Smooth muscle cell (in vitro differentiated cells): ENCODE data around the gene NOS1AP. TPM values are rescaled to one million over a fixed set of nuclear protein-coding genes. Genes with fewer than 3 reads are reported as not detected.

ENCODE experiments used
- DNase-seq: peaks from one replicate; lab custom pipeline; 2025; ENCODE audit not compliant: unreplicated experiment; lab: John Stamatoyannopoulos, UW
- H2AFZ ChIP-seq: fragments of 200-600 bp; sonication (generic); 2 replicates; pipeline ENCODE4 v1.6.0; 2016; ENCODE audit warnings: antibody characterized with exemption, low read depth, mild to moderate bottlenecking
- H3F3A ChIP-seq: fragments of 200-600 bp; sonication (generic); 2 replicates; pipeline ENCODE4 v1.6.0; 2017; ENCODE audit warnings: antibody characterized with exemption, low read depth
- H3K27ac ChIP-seq: fragments of 200-600 bp; sonication (generic); 2 replicates; pipeline ENCODE4 v1.5.1; 2016; ENCODE audit warnings: low read depth, mild to moderate bottlenecking
- H3K27me3 ChIP-seq: fragments of 200-600 bp; sonication (generic); 2 replicates; pipeline ENCODE4 v1.6.1; 2016; ENCODE audit warnings: low read depth, mild to moderate bottlenecking
- H3K36me3 ChIP-seq: fragments of 200-600 bp; sonication (generic); 2 replicates; pipeline ENCODE4 v1.5.1; 2016; ENCODE audit warnings: low read depth
- H3K4me1 ChIP-seq: fragments of 200-600 bp; sonication (generic); 2 replicates; pipeline ENCODE4 v1.5.1; 2016; ENCODE audit warnings: low read depth
- H3K4me2 ChIP-seq: fragments of 200-600 bp; sonication (generic); 2 replicates; pipeline ENCODE4 v1.6.0; 2016; ENCODE audit warnings: mild to moderate bottlenecking
- H3K4me3 ChIP-seq: fragments of 200-600 bp; sonication (generic); 2 replicates; pipeline ENCODE4 v1.5.1; 2016; ENCODE audit warnings: mild to moderate bottlenecking
- H3K79me2 ChIP-seq: fragments of 200-600 bp; sonication (generic); 2 replicates; pipeline ENCODE4 v1.6.0; 2016; ENCODE audit warnings: low read depth, mild to moderate bottlenecking
- H3K9ac ChIP-seq: fragments of 200-600 bp; sonication (generic); 2 replicates; pipeline ENCODE4 v1.6.0; 2016; ENCODE audit warnings: low read depth
- H3K9me3 ChIP-seq: fragments of 200-600 bp; sonication (generic); replicated peaks from 2 replicates; pipeline ENCODE4 v1.5.1; 2016; ENCODE audit warnings: low read depth
- H4K20me1 ChIP-seq: fragments of 200-600 bp; sonication (generic); 2 replicates; pipeline ENCODE4 v1.6.0; 2016; ENCODE audit warnings: low read depth
- WGBS: methylation state at CpG from one replicate; pipeline ENCODE4 v1.1.7; 2016; ENCODE audit warnings: low lambda C conversion rate; 5-methylcytosine and 5-hydroxymethylcytosine counted together
- polyA plus RNA-seq: library from polyadenylated mRNA; unstranded; fragments of >200 nt; fragmentation: Nextera tagmentation; extraction: Ambion mirVana; gene quantifications from 2 replicates; pipeline ENCODE4 v1.2.1, GENCODE V29; 2016
- total RNA-seq: library from RNA; depleted of rRNA; stranded (reverse); fragments of >200 nt; gene quantifications from 2 replicates; pipeline ENCODE4 v1.2.3, GENCODE V29; 2014
- TF ChIP-seq, protein P1 (sequence below): fragments of 200-600 bp; sonication (generic); IDR thresholded peaks from 2 replicates; pipeline ENCODE4 v1.5.1; 2017; ENCODE audit warnings: borderline replicate concordance, mild to moderate bottlenecking, antibody characterized with exemption; ENCODE audit not compliant: insufficient read depth, poor library complexity, severe bottlenecking

The NOS1AP gene
- total and polyA plus RNA-seq, 2 experiments from 2014 or later, result 0.54 to 0.80 TPM

DNA sequence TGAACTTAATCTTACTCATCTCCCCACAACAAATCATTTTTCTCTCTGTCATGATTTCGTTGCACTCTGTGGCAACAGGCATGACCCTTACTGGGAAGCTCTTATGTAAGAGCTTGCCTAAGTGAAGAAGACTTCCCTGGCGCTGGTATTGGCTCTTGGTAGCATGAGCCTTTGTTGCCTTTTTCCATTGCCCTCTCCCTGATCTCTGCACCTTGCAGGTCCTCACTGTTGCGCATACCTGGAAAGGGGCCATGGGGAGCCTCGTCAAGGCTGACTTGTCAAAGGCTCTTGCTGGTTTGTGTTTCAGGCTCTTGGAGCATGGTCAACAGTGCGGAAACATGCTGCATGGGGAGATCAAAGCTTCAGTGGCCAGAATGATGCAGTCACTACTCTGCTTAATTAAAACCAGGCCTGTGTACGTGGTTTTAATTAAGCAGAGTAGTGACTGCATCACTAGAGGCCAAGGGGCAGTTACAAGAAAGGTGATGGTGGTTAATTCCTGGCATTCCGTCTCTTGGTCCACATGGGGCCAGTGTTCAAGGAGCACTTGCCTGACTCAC is 165.8 kb downstream of the NOS1AP start:
- peaks cover 6% of the 10 kb centered on the region for H3K4me1 ChIP-seq
- no peaks in the 10 kb centered on the region for H3K9me3 ChIP-seq
- H2AFZ ChIP-seq, result no peak overlapping the region
- H3K36me3 ChIP-seq, result no peaks in the 10 kb centered on the region
- H3F3A ChIP-seq, result no peaks in the 10 kb centered on the region
- no peak for DNase-seq
- no peaks in the 10 kb centered on the region for H3K79me2 ChIP-seq
- H3K4me3 ChIP-seq, result no peak overlapping the region
- WGBS, result 71% methylated on average over 7 of the region's 7 CpGs
- H3K9ac ChIP-seq, result no peak overlapping the region
- H3K27me3 ChIP-seq, result no peaks in the 10 kb centered on the region
- no peak overlapping the region for H3K27ac ChIP-seq
- no peaks in the 10 kb centered on the region for H4K20me1 ChIP-seq
- H3K4me2 ChIP-seq, result no peak overlapping the region
- TF ChIP-seq, protein P1, sequence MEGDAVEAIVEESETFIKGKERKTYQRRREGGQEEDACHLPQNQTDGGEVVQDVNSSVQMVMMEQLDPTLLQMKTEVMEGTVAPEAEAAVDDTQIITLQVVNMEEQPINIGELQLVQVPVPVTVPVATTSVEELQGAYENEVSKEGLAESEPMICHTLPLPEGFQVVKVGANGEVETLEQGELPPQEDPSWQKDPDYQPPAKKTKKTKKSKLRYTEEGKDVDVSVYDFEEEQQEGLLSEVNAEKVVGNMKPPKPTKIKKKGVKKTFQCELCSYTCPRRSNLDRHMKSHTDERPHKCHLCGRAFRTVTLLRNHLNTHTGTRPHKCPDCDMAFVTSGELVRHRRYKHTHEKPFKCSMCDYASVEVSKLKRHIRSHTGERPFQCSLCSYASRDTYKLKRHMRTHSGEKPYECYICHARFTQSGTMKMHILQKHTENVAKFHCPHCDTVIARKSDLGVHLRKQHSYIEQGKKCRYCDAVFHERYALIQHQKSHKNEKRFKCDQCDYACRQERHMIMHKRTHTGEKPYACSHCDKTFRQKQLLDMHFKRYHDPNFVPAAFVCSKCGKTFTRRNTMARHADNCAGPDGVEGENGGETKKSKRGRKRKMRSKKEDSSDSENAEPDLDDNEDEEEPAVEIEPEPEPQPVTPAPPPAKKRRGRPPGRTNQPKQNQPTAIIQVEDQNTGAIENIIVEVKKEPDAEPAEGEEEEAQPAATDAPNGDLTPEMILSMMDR, result no peak

DNA sequence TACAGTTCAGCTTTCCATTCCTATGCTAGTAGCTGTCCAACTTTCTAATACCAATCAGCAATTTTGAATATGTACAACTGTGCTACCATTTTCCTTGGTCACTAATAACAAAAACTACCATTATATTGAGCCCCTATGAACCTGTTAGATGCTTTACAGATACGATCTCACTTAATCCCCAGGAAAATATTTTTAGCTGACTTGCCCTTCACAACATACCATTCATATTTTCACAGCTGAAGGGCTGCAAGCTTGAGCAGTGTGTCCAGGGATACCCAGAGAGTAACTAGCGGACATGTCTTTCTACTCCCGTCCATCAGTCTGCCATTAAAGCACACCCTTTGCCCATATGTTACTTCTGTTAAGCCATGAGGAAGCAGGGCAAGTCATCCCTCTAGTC is 166.7 kb downstream of the NOS1AP start:
- no peaks in the 10 kb centered on the region for H3F3A ChIP-seq
- no peaks in the 10 kb centered on the region for H3K36me3 ChIP-seq
- H2AFZ ChIP-seq, result no peak overlapping the region
- no peaks in the 10 kb centered on the region for H3K27me3 ChIP-seq
- H3K9ac ChIP-seq, result no peak overlapping the region
- no peak overlapping the region for H3K4me3 ChIP-seq
- H3K4me2 ChIP-seq, result no peak overlapping the region
- H4K20me1 ChIP-seq, result no peaks in the 10 kb centered on the region
- TF ChIP-seq, protein P1, result no peak
- H3K9me3 ChIP-seq, result no peaks in the 10 kb centered on the region
- no peak overlapping the region for H3K27ac ChIP-seq
- no peaks in the 10 kb centered on the region for H3K79me2 ChIP-seq
- DNase-seq, result no peak
- peaks cover 4% of the 10 kb centered on the region for H3K4me1 ChIP-seq
- WGBS, result 64% methylated on average over 3 of the region's 3 CpGs

DNA sequence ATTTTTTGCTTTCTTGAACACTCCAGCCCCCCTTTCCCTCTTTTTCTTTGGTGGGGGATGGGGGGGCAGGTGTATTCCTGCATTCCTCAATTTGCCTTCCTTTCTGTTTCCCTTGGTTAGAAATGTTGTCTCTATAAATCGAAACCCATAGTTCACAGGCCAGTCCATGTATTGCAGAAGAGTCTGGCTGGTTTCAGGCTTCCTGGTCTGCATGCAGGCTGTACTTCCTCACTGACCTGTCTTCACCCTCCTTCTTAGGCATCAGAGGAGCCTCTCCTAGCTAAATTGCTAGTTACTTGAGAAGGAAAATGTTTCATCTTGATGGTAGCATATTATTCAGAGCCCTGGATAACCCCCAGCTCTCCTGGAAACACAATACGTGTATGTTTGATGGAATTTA is 167.1 kb downstream of the NOS1AP start:
- 82% methylated on average over 2 of the region's 2 CpGs for WGBS
- H3K9ac ChIP-seq, result no peak overlapping the region
- H3K27me3 ChIP-seq, result no peaks in the 10 kb centered on the region
- H3K4me2 ChIP-seq, result no peak overlapping the region
- no peaks in the 10 kb centered on the region for H3K79me2 ChIP-seq
- H3K4me1 ChIP-seq, result peaks cover 4% of the 10 kb centered on the region
- H3K9me3 ChIP-seq, result no peaks in the 10 kb centered on the region
- H3K36me3 ChIP-seq, result no peaks in the 10 kb centered on the region
- no peaks in the 10 kb centered on the region for H3F3A ChIP-seq
- no peak overlapping the region for H2AFZ ChIP-seq
- no peak for DNase-seq
- H3K27ac ChIP-seq, result no peak overlapping the region
- H3K4me3 ChIP-seq, result no peak overlapping the region
- H4K20me1 ChIP-seq, result no peaks in the 10 kb centered on the region
- TF ChIP-seq, protein P1, result no peak

DNA sequence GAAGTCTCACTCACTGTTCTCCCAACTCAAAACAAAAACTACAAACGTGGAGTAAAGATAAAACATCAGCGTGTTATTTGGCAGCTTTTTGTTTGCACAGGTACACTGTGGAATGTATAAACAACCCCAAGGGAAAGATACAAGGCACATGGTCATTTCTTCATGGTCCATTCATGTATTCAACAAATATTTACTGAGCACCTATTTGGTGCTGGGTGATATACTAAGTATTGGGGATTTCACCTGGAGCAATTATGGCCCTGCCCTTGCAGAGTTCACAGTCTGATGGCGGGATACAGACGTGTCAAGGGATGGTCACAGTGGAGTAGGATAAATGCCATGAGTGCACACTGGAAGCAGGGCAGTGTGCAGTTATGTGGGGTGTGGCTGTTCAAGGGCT is 171.1 kb downstream of the NOS1AP start:
- Histone ChIP-seq H3K27ac (no peak overlapping the region), H3K4me2 (no peak overlapping the region), H3K4me3 (no peak overlapping the region), H4K20me1 (no peaks in the 10 kb centered on the region), H3F3A (no peaks in the 10 kb centered on the region), H3K27me3 (no peaks in the 10 kb centered on the region), H3K9me3 (no peaks in the 10 kb centered on the region), H3K36me3 (no peaks in the 10 kb centered on the region), H3K4me1 (no peaks in the 10 kb centered on the region), H3K9ac (no peak overlapping the region), H3K79me2 (no peaks in the 10 kb centered on the region), H2AFZ (no peak overlapping the region)
- 91% methylated on average over 4 of the region's 4 CpGs for WGBS
- TF ChIP-seq, protein P1, result no peak
- DNase-seq, result no peak
